AG09319 (cell line): ENCODE measurements around the gene MRPS27.

Source experiments
- DNase-seq: peaks from one replicate; pipeline ENCODE4 v3.0.0-alpha.2; 2010; ENCODE audit warnings: low read depth; ENCODE audit errors: extremely low read depth
- CTCF ChIP-seq: IDR thresholded peaks from 2 replicates; pipeline ENCODE4 v1.5.1; 2011; ENCODE audit warnings: low read depth, mild to moderate bottlenecking, inconsistent platforms, low read length, moderate library complexity

MRPS27 gene

GRCh38 chr5:72270037-72270436 lies 50.0 kb downstream of the MRPS27 start:
- TF ChIP-seq CTCF: no peak
- DNase-seq: no peak

GRCh38 chr5:72269411-72269780 lies 50.6 kb downstream of the MRPS27 start:
- TF ChIP-seq CTCF: no peak
- no peak for DNase-seq

- no peak for DNase-seq
- peak; percentile 58 for TF ChIP-seq CTCF
These were observed 51.2 kb downstream of the MRPS27 start for GRCh38 chr5:72268753-72269410.

GRCh38 chr5:72268260-72268659 lies 51.8 kb downstream of the MRPS27 start:
- DNase-seq: no peak
- TF ChIP-seq CTCF: no peak

- DNase-seq: no peak
- no peak for TF ChIP-seq CTCF
These were observed 52.4 kb downstream of the MRPS27 start for GRCh38 chr5:72267685-72268084.

GRCh38 chr5:72266862-72267261 lies 53.2 kb downstream of the MRPS27 start:
- no peak for DNase-seq
- TF ChIP-seq CTCF: no peak

GRCh38 chr5:72265032-72265877 lies 54.8 kb downstream of the MRPS27 start:
- DNase-seq: no peak
- TF ChIP-seq CTCF: no peak
